K562 (cell line): ENCODE results near the gene MEI4. TPM values are rescaled to one million over a fixed set of nuclear protein-coding genes. Genes with fewer than 3 reads are reported as not detected.

Experiments used
- AFF4 ChIP-seq: sonication (generic); formaldehyde crosslinking; IDR thresholded peaks from 2 replicates; pipeline ENCODE4 v1.8.0; 2023; ENCODE audit warnings: mild to moderate bottlenecking, missing genetic modification reagents
- MCM7 ChIP-seq, 2 experiments: fragments of 450-650 bp; IDR thresholded peaks; 2 replicates each; pipeline ENCODE4 v1.6.1; 2016 to 2018
- NR2C2 ChIP-seq, 2 experiments: fragments of 200-800 bp in 1 of 2; sonication (Bioruptor generic) in 1 of 2; sonication (generic) in 1 of 2; formaldehyde crosslinking in 1 of 2; IDR thresholded peaks; 2 replicates each; pipeline versions ENCODE4 v1.6.1 to v1.8.0; 2016 to 2022; ENCODE audit warnings: mild to moderate bottlenecking in 1 of 2, missing compliant biosample characterization in 1 of 2, missing genetic modification characterization in 1 of 2, missing genetic modification reagents in 1 of 2
- STAT6 ChIP-seq: sonication (generic); formaldehyde crosslinking; IDR thresholded peaks from 2 replicates; pipeline ENCODE4 v1.8.1; 2023; ENCODE audit warnings: mild to moderate bottlenecking, missing genetic modification reagents
- ZNF174 ChIP-seq: fragments of 250-450 bp; sonication (Bioruptor Pico); IDR thresholded peaks from 2 replicates; pipeline ENCODE4 v1.4.0; 2020; ENCODE audit warnings: mild to moderate bottlenecking
- ZNF77 ChIP-seq: fragments of 250-450 bp; sonication (Bioruptor Pico); IDR thresholded peaks from 2 replicates; pipeline ENCODE4 v1.5.0; 2020
- polyA plus RNA-seq, 8 experiments: library from polyadenylated mRNA; depleted of rRNA in 4 of 8; stranded (reverse) in 5 of 8; unstranded in 3 of 8; fragments of >200 nt; fragmentation: Nextera tagmentation in 2 of 8; fragmentation: Illumina TruSeq in 1 of 8; extraction: Ambion mirVana in 2 of 8; extraction: Trizol in 1 of 8; gene quantifications; 2 replicates each; pipeline versions ENCODE4 v1.2.1 to v1.2.3, GENCODE V29; 2011 to 2014; ENCODE audit warnings: inconsistent platforms in 1 of 8, missing spikeins in 1 of 8
- total RNA-seq, 7 experiments: library from RNA; depleted of rRNA in 6 of 7; stranded (reverse); fragments of >200 nt in 6 of 7; fragmentation: Illumina TruSeq in 2 of 7; extraction: Trizol in 2 of 7; gene quantifications; 2 replicates each; pipeline versions ENCODE4 v1.2.1 to v1.2.3, GENCODE V29; 2011 to 2021; ENCODE audit warnings: low replicate concordance in 1 of 7

The MEI4 gene
- total and polyA plus RNA-seq, 9 of the 15 experiments (the other 6 are each of a cell fraction or from before 2014, with no cell fraction given), result not detected

- TF ChIP-seq ZNF77 (CRISPR knock-in tag), result no peak
- no peak for TF ChIP-seq STAT6
- no peak for TF ChIP-seq MCM7 (IDR thresholded peaks at IDR 0.05)
- no peak for TF ChIP-seq NR2C2 (CRISPR knock-in tag; IDR thresholded peaks at IDR 0.05)
- no peak for TF ChIP-seq NR2C2 (tag; IDR thresholded peaks at IDR 0.05)
- TF ChIP-seq AFF4, result no peak
- no peak for TF ChIP-seq ZNF174 (CRISPR knock-in tag)
These were observed 111.5 kb downstream of the MEI4 start (continued) for GRCh38 chr6:77764364-77764763.
